Measurements from ENCODE around the gene CUEDC2.

DNA sequence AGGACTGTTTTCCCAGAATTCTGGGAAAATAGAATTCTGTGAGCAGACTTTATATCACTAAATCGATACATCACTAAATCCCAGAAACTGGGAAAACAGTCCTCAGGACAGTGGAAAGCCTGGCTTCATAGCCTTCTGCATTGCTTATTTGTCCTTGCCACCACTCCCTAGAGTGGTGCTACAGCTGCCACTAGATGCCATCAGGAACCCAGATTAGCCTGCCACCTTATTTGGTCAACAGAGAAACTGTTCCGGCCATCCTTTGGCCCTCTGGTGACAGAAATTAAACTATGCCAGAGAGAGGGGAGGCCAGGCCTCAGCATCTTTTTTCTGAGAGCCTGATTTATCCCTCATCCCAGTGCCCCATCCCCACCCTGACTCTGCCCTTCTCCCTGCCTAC, 56.5 kb downstream of the CUEDC2 start:
- TF ChIP-seq, protein P1, sequence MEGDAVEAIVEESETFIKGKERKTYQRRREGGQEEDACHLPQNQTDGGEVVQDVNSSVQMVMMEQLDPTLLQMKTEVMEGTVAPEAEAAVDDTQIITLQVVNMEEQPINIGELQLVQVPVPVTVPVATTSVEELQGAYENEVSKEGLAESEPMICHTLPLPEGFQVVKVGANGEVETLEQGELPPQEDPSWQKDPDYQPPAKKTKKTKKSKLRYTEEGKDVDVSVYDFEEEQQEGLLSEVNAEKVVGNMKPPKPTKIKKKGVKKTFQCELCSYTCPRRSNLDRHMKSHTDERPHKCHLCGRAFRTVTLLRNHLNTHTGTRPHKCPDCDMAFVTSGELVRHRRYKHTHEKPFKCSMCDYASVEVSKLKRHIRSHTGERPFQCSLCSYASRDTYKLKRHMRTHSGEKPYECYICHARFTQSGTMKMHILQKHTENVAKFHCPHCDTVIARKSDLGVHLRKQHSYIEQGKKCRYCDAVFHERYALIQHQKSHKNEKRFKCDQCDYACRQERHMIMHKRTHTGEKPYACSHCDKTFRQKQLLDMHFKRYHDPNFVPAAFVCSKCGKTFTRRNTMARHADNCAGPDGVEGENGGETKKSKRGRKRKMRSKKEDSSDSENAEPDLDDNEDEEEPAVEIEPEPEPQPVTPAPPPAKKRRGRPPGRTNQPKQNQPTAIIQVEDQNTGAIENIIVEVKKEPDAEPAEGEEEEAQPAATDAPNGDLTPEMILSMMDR (IDR thresholded peaks at IDR 0.05; ENCODE audit: poor library complexity, severe bottlenecking) = no peak
- no peak for TF ChIP-seq EZH2 (IDR thresholded peaks at IDR 0.05; ENCODE audit: borderline replicate concordance, insufficient read depth, low read length, poor library complexity, severe bottlenecking)
- TF ChIP-seq TAF1 (IDR thresholded peaks at IDR 0.05; ENCODE audit: low read depth) = no peak
- no peak for TF ChIP-seq POLR2AphosphoS5 (IDR thresholded peaks at IDR 0.05)
- TF ChIP-seq, protein P2, sequence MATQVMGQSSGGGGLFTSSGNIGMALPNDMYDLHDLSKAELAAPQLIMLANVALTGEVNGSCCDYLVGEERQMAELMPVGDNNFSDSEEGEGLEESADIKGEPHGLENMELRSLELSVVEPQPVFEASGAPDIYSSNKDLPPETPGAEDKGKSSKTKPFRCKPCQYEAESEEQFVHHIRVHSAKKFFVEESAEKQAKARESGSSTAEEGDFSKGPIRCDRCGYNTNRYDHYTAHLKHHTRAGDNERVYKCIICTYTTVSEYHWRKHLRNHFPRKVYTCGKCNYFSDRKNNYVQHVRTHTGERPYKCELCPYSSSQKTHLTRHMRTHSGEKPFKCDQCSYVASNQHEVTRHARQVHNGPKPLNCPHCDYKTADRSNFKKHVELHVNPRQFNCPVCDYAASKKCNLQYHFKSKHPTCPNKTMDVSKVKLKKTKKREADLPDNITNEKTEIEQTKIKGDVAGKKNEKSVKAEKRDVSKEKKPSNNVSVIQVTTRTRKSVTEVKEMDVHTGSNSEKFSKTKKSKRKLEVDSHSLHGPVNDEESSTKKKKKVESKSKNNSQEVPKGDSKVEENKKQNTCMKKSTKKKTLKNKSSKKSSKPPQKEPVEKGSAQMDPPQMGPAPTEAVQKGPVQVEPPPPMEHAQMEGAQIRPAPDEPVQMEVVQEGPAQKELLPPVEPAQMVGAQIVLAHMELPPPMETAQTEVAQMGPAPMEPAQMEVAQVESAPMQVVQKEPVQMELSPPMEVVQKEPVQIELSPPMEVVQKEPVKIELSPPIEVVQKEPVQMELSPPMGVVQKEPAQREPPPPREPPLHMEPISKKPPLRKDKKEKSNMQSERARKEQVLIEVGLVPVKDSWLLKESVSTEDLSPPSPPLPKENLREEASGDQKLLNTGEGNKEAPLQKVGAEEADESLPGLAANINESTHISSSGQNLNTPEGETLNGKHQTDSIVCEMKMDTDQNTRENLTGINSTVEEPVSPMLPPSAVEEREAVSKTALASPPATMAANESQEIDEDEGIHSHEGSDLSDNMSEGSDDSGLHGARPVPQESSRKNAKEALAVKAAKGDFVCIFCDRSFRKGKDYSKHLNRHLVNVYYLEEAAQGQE (IDR thresholded peaks at IDR 0.05; ENCODE audit: borderline replicate concordance) = no peak
- no peak for TF ChIP-seq EP300 (conservative IDR thresholded peaks at IDR 0.05; ENCODE audit: poor library complexity, severe bottlenecking)
- TF ChIP-seq SMC3 (conservative IDR thresholded peaks at IDR 0.05; ENCODE audit: poor library complexity) = no peak

Measured in neural cell (in vitro differentiated cells).